ENCODE data around the gene KCNE1.

DNA sequence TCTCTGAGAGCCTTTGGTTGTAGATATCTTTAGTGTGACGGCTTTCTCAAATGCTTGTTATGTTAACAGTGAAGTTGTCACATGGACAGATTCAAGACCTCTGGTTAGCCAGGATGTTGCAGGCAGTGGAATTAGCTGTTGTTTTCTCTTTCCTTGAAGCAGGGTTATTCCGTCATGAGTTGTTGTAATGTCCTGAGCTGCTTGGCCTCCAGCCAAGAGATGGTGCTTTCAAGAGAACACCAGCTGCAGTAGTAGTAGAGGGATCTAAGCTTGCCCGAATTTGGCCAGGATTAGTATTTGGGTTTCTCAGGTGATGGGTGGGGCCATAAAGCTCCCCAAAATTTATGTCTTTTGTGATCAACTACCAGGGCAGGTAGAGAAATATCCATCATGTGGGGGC, 13.4 kb downstream of the KCNE1 start:
- TF ChIP-seq ZFP3 (CRISPR knock-in tag; IDR thresholded peaks at IDR 0.05) (no peak), ESRRG (CRISPR knock-in tag; IDR thresholded peaks at IDR 0.05) (no peak), ISL1 (CRISPR knock-in tag; IDR thresholded peaks at IDR 0.05) (no peak), TCF4 (CRISPR knock-in tag; IDR thresholded peaks at IDR 0.05; ENCODE audit: borderline replicate concordance) (no peak)

All from SK-N-SH treated with all-trans-retinoic acid at 6 μM for 48 hours (cell line).